ENCODE measurements around the gene DHRS4L2. TPM values are rescaled to one million over a fixed set of nuclear protein-coding genes. Genes with fewer than 3 reads are reported as not detected.

Gene DHRS4L2
- 10.5 and 19.1 TPM in 2 replicates for total RNA-seq

DNA sequence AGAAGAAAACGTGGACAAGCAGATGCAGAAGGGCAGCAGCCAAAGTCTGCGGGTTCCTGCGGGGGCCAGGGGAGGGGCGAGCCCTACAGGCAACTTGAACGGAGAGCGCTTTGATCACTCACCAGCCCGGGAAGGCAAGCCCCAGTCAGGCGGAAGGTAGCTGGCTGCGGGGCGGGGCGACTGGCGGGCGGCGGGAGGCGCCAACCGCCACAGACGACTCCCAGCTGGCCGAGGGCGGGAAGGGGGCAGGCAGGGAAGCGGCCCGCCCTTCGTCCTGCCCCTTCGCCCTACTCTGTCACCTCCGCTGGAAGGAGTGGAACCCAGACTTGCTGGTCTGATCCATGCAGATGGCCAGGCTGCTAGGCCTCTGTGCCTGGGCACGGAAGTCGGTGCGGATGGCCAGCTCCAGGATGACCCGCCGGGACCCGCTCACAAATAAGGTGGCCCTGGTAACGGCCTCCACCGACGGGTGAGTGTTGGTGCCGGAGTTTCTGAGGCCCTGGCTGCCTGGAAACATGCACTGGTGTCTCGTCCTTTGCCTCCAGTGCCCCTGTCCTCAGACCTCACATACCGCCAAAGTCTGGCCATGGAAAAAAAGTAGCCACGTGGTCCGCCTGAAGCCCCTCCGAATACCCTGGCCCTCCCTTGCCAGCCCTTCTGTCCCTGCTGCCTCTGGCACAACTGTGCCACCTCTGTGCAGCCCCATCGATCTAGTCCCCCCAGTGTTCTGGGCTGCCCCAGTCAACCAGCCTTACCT, at the start of gene DHRS4L2:
Gene DHRS4L2 (plus strand): TSS at position 323 of the 757 bp plus-strand sequence. CDS start 19 bp downstream, at position 342.

DNA sequence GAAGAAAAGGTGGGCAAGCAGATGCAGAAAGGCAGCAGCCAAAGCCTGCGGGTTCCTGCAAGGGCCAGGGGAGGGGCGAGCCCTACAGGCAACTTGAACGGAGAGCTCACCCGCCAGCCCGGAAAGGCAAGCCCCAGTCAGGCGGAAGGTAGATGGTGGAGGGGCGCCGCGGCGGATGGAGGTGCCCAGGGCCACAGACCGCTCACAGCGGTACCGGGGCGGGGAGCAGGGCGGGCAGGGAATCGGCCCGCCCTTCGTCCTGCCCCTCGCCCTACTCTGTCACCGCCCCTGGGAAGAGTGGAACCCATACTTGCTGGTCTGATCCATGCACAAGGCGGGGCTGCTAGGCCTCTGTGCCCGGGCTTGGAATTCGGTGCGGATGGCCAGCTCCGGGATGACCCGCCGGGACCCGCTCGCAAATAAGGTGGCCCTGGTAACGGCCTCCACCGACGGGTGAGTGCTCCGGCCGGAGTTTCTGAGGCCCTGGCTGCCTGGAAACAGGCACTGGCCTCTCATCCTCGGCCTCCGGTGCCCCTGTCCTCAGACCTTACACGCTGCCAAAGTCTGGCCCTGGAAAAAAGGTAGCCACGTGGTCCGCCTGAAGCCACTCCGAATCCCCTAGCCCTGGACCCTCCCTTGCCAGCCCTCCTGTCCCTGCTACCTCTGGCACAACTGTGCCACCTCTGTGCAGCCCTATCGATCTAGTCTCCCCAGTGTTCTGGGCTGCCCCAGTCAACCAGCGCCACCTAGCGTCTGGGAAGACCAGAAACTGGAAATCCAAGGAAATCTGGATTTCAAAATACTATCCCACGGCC, 35.1 kb upstream of the DHRS4L2 start, which contains the start of gene DHRS4:
Gene DHRS4 (plus strand): TSS at position 307 of the 815 bp plus-strand sequence. CDS start 19 bp downstream, at position 326.

DNA sequence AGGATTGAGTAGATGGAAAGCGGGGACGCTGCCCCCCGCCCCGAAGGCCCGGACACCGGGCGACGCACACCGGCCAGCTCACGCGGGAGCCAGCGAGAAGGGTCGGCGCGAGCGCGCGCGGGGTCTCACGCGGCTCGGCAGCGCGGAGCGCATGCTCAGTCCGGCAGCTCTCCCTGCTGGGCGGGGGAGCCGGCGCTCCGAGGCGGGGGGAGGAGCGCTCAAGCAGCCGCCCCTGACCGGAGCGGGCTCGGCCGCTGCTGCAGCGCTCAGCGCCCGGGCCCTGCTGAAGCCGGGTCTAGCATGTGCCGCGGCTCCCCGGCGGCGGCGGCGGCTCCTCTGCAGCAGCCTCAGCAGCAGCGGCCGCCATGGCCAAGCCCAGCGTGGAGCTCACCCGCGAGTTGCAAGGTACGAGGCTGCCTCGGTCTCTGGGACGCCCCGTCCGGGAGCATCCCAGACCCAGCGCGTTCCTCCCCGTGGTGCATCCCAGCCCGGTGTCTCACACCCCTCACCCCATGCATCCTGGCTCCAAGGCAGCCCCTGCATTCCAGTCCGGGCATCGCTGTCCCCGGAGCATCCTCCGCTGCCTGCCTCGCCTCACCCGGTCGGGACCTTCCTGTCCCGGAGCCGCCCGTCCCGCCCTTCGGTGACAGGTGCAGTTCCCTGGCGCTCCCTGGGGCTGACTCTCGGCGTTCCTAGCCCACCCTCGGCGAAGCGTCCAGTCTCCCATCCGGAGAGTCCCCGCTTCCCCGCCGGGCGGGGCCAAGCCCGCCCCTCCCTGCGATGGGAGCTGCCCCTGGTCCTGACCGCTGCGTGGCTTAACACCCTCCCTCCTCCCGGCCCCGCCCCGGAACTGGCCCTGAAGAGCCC, 63.3 kb downstream of the DHRS4L2 start, which contains the start of gene CARMIL3:
Gene CARMIL3 (plus strand): TSS at position 221 of the 867 bp plus-strand sequence. CDS start 145 bp downstream, at position 366.

Other genes with a start within 250 kb of the DHRS4L2 start
- 54.4 and 60.7 TPM in 2 replicates for gene DHRS4, start 35.2 kb upstream of the DHRS4L2 start, total RNA-seq
- gene CARMIL3, start 63.1 kb downstream of the DHRS4L2 start, total RNA-seq = 0.23 TPM in 1 of 2 replicates, not detected in the other
- gene CPNE6, start 82.6 kb downstream of the DHRS4L2 start, total RNA-seq = not detected in 2 replicates
- gene PCK2, start 105.4 kb downstream of the DHRS4L2 start, total RNA-seq = 29.8 TPM in 2 replicates
- 40.7 and 41.4 TPM in 2 replicates for gene DCAF11, start 125.8 kb downstream of the DHRS4L2 start, total RNA-seq
- gene NRL, start 126.0 kb downstream of the DHRS4L2 start, total RNA-seq = 0.12 and 3.7 TPM in 2 replicates
- gene FITM1, start 141.7 kb downstream of the DHRS4L2 start, total RNA-seq = 0.09 TPM in 1 of 2 replicates, not detected in the other
- gene PSME1, start 147.3 kb downstream of the DHRS4L2 start, total RNA-seq = 155 and 162 TPM in 2 replicates
- gene EMC9, start 152.7 kb downstream of the DHRS4L2 start, total RNA-seq = 10.2 and 11.3 TPM in 2 replicates
- 48.4 and 65.5 TPM in 2 replicates for gene PSME2, start 157.7 kb downstream of the DHRS4L2 start, total RNA-seq
- 44.8 and 49.7 TPM in 2 replicates for gene RNF31, start 158.6 kb downstream of the DHRS4L2 start, total RNA-seq
- 26.7 and 48.1 TPM in 2 replicates for gene IRF9, start 172.3 kb downstream of the DHRS4L2 start, total RNA-seq
- 15.1 and 18.4 TPM in 2 replicates for gene REC8, start 183.2 kb downstream of the DHRS4L2 start, total RNA-seq
- 23.9 and 28.9 TPM in 2 replicates for gene IPO4, start 199.9 kb downstream of the DHRS4L2 start, total RNA-seq
- 54.7 and 58.8 TPM in 2 replicates for gene TM9SF1, start 206.5 kb downstream of the DHRS4L2 start, total RNA-seq
- not detected in 2 replicates for gene TSSK4, start 216.8 kb downstream of the DHRS4L2 start, total RNA-seq
- 30.9 and 31.7 TPM in 2 replicates for gene CHMP4A, start 224.6 kb downstream of the DHRS4L2 start, total RNA-seq
- 16.2 and 17.8 TPM in 2 replicates for gene MDP1, start 227.1 kb downstream of the DHRS4L2 start, total RNA-seq
- gene NEDD8, start 243.4 kb downstream of the DHRS4L2 start, total RNA-seq = 140 and 180 TPM in 2 replicates
- gene GMPR2, start 244.0 kb downstream of the DHRS4L2 start, total RNA-seq = 30.3 and 55.7 TPM in 2 replicates